Mononuclear cell (primary cell): ENCODE data around the gene SERPINH1. TPM values are rescaled to one million over a fixed set of nuclear protein-coding genes. Genes with fewer than 3 reads are reported as not detected.

ENCODE experiments used
- H3K27me3 ChIP-seq: 2 replicates; pipeline ENCODE4 v1.6.0; 2011; ENCODE audit warnings: low read length, control low read depth; ENCODE audit not compliant: insufficient read depth
- H3K4me1 ChIP-seq: 2 replicates; pipeline ENCODE4 v1.5.1; 2011; ENCODE audit warnings: mild to moderate bottlenecking, low read length, control low read depth; ENCODE audit not compliant: insufficient read depth
- H3K4me3 ChIP-seq: 2 replicates; pipeline ENCODE4 v1.5.1; 2011; ENCODE audit warnings: mild to moderate bottlenecking, low read length, moderate library complexity
- H3K9me3 ChIP-seq: 2 replicates; pipeline ENCODE4 v1.5.1; 2011; ENCODE audit warnings: low read depth, mild to moderate bottlenecking, control low read depth, low read length
- total RNA-seq: library from RNA; depleted of rRNA; stranded (reverse); fragments of >200 nt; gene quantifications from one replicate; pipeline ENCODE4 v1.2.3, GENCODE V29; 2012

The SERPINH1 gene
- total RNA-seq, 1 donor: 2.3 TPM

DNA sequence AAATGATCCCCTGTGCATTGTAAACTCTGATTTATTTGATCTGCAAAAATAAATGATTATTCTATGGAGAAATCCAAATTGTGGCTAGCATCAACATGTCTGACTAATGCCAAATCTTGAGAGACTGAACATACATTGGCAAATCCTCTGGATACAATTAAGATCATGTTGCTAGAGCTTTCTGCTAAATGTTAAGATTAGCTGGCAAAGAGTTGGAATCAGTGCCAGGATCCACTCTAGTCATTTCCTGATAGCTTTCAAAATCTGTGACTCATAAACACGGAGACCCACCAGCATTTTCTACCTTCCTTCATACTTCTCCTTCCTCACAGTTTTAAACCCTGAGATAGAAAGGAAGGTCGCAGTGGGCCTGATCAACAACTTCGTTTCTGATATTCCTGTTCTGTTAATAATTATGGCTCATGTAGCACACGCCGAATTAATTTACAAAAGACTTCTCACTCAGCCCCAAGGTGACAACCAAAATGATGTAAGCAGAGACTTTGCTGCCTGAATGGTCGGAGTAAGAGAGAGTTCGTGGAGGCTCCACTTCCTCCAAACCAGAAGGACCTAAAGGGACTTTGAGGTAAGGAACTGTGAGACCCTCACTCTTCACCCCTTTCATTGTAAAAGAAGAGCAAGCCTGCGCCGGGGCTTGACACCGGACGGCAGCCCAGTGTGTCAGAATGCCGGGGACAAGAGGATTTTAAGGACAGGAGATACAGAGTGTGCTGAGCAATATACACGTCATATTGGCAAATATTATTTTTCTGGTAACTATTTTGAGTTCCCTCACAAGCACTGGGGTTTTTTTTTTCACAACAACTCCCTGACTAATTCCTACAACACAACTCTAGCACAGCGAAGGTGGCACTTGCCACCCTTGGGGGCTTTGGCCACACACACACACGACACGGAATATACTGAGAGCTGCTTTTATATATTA, 42.0 kb downstream of the SERPINH1 start:
- Histone ChIP-seq H3K4me3 (no peak overlapping the region), H3K9me3 (no peaks in the 10 kb centered on the region), H3K27me3 (no peaks in the 10 kb centered on the region), H3K4me1 (no peaks in the 10 kb centered on the region)

DNA sequence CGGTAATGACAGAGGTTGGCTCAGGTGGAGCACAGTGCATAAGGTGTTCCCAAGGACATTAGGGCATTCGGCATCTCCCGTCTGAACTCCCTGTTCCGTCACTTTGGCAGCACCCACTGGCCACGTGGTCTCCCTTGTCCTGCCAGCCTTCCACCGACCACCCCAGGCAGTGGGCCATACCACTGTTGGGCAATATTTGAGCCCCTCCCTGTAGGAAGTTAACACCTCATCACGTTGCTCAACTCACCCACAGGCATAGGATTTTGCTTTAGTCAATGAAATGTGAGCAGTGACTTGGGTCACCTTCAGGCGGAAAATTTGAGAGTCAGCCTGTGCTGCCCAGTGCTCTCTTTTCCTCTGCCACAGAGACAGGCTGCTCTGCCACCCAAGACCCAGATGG, 44.0 kb downstream of the SERPINH1 start:
- Histone ChIP-seq H3K27me3 (no peaks in the 10 kb centered on the region), H3K4me3 (no peak overlapping the region), H3K9me3 (no peaks in the 10 kb centered on the region), H3K4me1 (no peaks in the 10 kb centered on the region)

DNA sequence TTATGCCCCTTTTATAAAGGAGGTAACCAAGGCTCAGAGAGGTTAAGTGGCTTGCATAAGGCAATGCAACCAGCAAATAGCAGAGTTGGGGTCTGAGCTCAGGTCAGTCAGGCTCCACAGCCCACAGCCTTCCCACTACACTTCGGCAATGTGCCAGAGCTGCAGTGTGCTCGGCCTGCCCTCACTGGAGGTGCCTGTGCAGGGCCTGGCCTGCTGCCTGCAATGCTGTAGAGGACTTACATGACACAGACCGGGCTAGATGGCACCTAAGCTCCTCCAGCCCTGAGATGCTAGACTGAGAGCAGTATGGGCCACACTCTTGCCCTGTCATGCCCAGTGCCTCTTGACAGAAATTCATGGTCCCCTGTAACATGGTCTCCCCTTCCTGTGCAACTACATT, 49.8 kb downstream of the SERPINH1 start:
- Histone ChIP-seq H3K4me3 (no peak overlapping the region), H3K4me1 (no peaks in the 10 kb centered on the region), H3K9me3 (no peaks in the 10 kb centered on the region), H3K27me3 (no peaks in the 10 kb centered on the region)

DNA sequence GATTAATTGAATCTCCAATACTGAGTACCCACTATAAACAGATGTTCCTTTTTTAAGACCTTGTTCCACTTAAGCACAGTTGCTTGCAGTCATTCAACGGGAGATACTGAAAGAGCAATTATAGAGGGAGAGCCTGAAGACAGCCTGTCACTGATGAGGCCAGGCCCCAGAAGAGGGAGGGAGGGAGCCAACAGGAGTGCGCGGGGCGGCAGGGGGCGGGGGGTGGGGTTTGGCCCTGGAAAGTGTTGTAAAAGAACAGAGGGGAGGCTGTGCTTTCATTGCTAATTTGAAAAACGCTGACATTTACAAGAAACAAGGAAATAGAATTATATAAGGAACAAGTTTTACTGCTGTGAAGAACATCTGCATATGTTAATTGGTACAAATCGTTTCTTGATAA, 53.7 kb downstream of the SERPINH1 start:
- Histone ChIP-seq H3K9me3 (no peaks in the 10 kb centered on the region), H3K4me3 (no peak overlapping the region), H3K27me3 (no peaks in the 10 kb centered on the region), H3K4me1 (no peaks in the 10 kb centered on the region)

DNA sequence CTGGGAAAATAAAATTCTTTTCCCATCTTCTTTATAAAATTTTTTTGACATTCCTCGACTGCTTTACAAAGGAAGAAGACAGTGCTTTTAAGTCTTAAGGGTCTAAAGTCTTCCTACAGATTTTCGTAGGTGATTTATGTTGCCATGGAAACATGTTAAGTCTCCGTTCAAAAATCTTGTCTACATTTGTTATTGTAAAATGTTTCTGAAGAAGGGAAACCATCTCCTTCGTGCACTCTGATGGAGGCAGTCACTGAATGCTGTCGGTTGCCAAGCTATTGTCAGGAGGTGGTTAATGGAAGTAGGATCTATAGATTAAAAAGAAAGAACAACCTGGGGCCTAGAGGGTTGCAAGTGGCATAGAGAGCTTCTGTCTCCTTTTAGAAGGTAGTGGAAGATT, 54.2 kb downstream of the SERPINH1 start:
- H3K9me3 ChIP-seq: no peaks in the 10 kb centered on the region
- no peak overlapping the region for H3K4me3 ChIP-seq
- H3K4me1 ChIP-seq: no peaks in the 10 kb centered on the region
- H3K27me3 ChIP-seq: no peaks in the 10 kb centered on the region

Other genes with a start within 250 kb of the SERPINH1 start
- 48.2 TPM for gene ARRB1, start 210.6 kb upstream of the SERPINH1 start, total RNA-seq
- gene RPS3, start 162.7 kb upstream of the SERPINH1 start, total RNA-seq: 3,272 TPM
- 0.52 TPM for gene KLHL35, start 129.1 kb upstream of the SERPINH1 start, total RNA-seq
- 14.5 TPM for gene GDPD5, start 36.3 kb upstream of the SERPINH1 start, total RNA-seq
- not detected for gene MAP6, start 106.8 kb downstream of the SERPINH1 start, total RNA-seq
- gene MOGAT2, start 155.6 kb downstream of the SERPINH1 start, total RNA-seq: not detected
- gene DGAT2, start 206.5 kb downstream of the SERPINH1 start, total RNA-seq: 5.5 TPM